Mammary epithelial cell (primary cell): ENCODE data around the gene LGALS8.

Source experiments
- CTCF ChIP-seq, 2 donors: IDR thresholded peaks in 1 of 2; conservative IDR thresholded peaks in 1 of 2; 2 replicates each; pipeline ENCODE4 v1.5.1; 2011 to 2012; ENCODE audit warnings: inconsistent platforms in 2 of 2, low read length in 2 of 2, mild to moderate bottlenecking in 2 of 2, control low read depth in 1 of 2, low read depth in 1 of 2; ENCODE audit not compliant: insufficient read depth in 1 of 2; ENCODE audit errors: extremely low read depth in 1 of 2
- EZH2 ChIP-seq: IDR thresholded peaks from 2 replicates; pipeline ENCODE4 v1.6.1; 2012; ENCODE audit warnings: low read length, inconsistent platforms, borderline replicate concordance

DNA sequence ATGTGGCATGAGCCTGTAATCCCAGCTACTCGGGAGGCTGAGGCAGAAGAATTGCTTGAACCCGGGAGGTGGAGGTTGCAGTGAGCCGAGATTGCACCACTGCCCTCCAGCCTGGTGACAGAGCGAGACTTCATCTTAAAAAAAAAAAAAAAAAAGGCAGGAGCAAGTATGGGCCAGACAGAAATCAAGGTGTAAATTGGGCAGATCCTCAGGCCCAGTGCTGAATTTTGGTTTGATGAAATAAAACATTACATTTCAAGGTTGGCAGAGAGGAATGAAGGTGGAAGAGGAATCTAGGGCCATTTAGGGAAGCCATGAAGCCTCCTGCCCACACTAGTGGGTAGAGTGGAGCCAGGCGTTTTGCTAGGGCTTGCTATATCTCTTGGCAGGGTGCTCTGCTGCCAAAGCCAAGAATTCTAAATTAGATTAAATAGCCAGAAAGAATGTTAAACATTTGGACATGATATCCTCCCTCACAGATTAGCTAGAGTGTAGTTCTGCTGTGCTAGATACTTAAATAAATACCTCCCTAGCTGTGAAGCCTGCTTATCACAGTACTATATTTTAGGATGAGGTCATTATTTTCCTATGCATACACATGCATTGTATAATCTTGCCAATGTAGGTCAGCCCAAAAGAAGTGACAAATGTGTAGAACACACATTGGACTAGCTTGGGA, 16.6 kb upstream of the LGALS8 start:
- TF ChIP-seq CTCF (conservative IDR thresholded peaks at IDR 0.05 in 1 of 2, IDR thresholded peaks at IDR 0.05 in 1 of 2; ENCODE audit: extremely low read depth in 1 of 2, insufficient read depth in 1 of 2, low read depth in 1 of 2, low read length in 2 of 2) (no peak), EZH2 (no peak)
